Measurements from ENCODE around the gene LGALS9C.
A peak's percentile ranks its signal among the peaks of the same experiment; 100 is the strongest.
"Not testable (repeated sequence)": the region's sequence is repeated elsewhere in the genome, so short reads cannot be mapped to it uniquely, and the experiment has no call there.

The LGALS9C gene

DNA sequence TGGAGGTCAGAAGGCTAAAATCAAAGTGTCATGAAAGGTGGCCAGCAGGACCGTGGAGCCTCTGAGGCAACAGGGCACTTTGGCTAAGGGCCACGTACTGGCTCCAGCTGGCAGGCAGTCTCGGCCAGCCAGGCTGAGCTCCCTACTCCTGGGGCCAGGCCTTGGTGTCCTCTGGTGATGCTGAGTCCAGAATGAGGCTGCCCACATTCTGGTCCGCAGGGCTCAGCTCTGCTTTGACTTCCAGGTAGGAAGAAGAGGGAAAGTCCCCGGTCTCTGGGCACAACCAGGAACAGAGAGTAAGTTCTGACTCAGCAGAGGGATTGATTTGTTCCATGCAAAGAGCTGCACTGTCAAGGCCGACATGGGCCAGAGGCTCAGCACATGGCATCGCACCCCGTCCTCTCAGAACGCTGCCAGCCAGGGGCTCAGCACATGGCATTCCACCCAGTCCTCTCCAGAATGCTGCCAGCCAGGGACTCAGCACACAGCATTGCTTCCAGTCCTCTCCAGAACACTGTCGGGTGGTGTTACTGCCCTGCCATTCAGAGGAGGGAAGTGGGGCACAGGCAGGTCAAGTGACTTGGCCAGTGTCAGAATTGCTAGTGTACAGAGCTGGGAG is 2.5 kb downstream of the LGALS9C start:
- not testable (repeated sequence) for ATAC-seq

DNA sequence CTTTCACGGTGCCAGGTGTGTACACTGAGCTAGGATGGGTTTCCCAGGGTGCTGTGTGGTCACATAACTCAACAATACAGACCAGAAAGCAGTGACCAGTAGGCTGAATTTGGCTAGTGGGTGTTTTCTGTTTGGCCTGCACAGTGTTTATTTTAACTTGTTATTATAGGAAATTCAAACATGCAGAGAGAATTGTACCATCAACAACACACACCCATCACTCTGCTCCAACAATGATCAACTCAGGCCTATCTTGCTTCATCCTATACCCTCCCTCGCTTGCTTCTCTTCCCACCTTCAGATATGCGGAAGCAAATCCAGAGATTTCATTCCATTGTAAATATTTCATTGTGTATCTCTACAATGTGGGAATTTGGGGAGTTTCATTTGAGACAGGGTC is 5.2 kb downstream of the LGALS9C start:
- ATAC-seq = not testable (repeated sequence)

DNA sequence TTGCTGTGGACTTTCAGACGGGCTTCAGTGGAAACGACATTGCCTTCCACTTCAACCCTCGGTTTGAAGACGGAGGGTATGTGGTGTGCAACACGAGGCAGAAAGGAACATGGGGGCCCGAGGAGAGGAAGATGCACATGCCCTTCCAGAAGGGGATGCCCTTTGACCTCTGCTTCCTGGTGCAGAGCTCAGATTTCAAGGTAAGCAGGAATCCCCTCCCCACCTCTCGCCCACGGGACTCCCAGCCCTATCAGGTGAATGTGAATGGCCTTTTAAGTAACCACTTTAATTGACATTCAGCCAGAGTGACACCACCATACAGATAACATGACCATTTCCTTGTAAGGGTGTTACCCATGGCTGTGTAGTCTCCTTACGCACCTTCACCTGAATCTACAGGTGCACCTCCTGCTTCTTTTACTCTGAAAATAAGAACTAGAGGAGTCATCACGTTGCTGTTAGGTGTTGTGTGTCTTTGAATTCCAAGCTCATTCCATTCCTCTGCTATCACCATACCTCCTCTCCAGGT is 9.4 kb downstream of the LGALS9C start:
- ATAC-seq = not testable (repeated sequence)

DNA sequence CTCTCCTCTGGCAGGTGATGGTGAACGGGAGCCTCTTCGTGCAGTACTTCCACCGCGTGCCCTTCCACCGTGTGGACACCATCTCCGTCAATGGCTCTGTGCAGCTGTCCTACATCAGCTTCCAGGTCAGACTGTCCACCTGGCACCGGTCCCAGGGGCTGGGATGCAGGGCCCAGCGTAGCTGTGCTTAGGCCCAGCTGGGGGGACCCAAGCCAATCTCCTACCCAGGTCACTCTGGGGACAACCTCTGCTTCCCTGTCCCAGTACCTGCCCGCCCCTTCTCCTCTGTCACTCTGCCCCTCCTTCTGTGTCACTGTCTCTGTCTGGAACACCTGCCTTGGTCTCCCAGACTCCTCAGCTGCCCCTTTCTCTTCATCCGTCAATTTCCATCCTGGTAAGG is 11.0 kb downstream of the LGALS9C start:
- not testable (repeated sequence) for ATAC-seq

DNA sequence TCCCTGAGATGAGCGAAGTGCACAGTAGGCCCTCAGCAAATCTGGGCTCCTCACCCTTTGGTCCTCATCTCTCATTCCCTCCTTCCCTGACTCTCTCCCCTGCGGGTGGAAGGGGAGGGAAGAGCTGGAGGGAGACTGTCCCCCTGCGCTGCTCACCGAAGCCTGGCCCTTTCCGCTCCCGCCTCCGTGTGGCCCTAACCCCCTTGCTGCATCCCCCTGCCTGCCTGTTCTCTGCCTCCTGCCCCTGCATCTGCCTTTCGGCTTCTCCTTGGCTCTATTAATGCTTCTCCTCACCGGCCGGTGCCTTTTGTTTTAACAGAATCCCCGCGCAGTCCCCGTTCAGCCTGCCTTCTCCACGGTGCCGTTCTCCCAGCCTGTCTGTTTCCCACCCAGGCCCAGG is 12.0 kb downstream of the LGALS9C start:
- not testable (repeated sequence) for ATAC-seq

DNA sequence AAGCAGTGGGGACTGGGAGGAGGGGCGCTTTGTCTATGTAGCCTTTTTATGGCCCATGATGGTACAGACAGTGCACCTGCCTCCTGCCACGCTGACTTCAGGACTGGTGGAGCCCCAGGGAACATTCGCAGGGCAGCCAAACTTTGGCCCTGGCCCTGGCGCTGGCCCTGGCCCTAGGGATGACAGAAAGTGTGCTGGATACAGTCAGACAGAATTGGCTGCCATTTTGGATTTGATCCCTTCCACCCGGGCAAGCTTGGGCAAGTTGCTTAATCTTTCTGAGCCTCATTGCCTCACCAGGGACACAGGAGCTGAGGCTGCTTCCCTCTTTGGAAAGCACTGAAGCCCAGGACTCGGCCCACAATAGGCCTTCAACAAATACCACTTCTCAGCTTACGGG is 13.4 kb downstream of the LGALS9C start:
- ATAC-seq = not testable (repeated sequence)

DNA sequence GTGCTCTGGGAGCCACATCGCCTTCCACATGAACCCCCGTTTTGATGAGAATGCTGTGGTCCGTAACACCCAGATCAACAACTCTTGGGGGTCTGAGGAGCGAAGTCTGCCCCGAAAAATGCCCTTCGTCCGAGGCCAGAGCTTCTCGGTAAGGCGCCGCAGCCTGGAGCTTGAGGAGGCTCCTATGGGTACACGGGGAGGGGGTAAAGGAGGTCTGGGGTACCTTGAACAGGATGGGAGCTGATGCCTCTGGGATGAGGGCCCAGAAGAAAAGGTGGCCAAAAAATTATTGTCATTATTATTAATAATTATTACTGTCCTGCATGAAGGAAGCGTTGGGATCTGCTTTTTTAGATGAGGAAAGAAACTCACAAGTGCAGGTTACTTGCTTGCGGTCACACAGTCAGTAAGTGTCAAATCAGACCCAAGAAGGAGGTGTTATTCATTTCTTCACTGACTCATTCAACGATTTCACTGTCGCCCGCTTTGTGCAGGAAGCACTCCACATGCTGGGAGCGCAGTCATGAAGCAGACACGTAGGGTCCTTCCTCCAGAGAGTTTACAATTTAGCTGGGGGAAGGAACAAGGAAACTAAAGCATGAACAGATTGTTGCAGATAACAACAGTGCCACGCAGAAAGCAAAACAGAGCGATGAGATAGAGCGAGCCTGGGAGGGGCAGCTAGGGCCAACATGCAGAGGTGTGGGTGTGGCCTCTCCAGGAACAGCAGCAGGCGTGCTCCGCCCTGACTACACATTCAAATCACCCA is 16.3 kb downstream of the LGALS9C start:
- not testable (repeated sequence) for ATAC-seq

DNA sequence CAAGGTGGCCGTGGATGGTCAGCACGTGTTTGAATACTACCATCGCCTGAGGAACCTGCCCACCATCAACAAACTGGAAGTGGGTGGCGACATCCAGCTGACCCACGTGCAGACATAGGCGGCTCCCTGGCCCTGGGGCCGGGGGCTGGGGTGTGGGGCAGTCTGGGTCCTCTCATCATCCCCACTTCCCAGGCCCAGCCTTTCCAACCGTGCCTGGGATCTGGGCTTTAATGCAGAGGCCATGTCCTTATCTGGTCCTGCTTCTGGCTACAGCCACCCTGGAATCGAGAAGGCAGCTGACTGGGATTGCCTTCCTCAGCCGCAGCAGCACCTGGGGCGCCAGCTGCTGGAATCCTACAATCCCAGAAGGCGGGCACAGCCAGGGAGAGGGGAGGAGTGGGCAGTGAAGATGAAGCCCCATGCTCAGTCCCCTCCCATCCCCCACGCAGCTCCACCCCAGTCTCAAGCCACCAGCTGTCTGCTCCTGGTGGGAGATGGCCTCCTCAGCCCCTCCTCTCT is 17.7 kb downstream of the LGALS9C start:
- not testable (repeated sequence) for ATAC-seq

DNA sequence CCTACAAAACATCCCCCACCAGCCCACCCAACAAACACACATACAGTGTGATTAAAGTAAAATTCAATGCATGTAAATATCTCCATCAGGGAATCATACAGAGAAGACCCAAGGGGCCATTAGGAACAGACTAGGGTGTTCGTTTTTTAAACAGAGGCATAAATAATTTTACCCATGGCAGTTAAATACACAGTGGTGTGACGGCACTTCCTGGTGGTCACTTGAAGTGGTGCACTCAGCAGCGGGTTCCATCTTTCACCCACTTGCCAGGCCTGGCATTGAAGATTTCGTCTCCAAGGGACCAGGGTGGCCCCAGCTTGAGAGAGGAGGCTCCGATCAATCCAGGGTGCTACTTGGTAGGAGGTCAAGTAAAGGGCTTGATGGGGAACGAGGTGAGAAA is 20.5 kb downstream of the LGALS9C start:
- peak; percentile 60; the same call in 2 of the 3 replicates for ATAC-seq

DNA sequence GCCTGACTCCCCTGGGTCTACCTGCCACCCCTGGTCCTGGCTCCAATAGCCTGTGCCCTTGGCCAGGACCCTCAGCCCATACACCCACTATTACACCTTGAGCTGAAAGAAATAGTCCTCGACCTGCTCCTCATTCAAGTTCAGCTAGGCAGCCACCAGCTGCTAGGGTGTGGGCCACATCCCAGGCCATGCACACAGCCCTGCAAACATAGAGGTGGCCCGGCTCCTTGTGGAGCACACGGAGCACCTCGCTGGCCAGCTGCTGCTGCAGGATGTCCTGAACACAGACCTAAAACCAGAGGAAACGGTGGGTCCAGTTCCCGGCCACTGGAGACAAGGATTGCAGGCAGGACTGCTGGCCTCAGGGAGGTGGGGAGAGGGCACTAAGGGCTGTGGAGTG is 22.5 kb downstream of the LGALS9C start:
- ATAC-seq = not testable (repeated sequence)

DNA sequence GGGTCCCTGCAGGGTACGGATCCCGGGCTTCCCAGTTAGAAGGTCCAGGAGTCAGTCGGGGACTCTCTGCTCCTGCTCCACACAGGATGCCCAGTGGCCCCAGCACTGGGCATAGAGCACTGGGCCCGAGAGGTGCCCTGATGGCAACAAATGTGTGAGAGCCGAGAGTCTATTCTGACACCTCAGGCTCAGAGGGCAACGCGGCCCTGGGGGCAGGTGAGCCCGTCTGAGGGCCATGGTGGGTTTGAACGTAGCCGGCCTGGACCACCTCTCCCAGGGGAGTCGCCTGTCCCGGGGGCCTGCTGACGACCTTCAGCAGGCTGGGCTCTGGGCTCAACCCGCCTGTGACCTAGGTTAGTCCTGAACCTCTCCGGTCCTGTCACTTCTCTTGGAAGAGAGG is 23.2 kb downstream of the LGALS9C start:
- not testable (repeated sequence) for ATAC-seq

DNA sequence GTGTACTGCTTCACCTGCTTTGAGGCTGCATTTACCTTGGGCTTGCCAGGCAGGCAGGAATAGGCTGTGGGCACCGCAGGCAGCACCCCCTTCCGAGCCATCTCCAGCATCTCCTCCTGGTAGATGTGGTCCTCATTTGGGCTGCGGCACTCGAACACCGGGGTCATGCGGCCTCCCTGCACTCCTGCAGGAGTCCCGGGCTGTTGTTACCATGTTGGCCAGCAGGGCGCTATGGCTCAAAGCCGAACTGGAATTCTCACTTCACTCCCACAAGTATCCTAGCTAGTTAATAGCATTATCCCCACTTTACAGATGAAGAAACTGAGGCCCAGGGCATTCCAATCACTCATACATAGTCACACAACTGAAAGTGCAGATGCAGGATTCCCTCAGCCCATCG is 23.7 kb downstream of the LGALS9C start:
- ATAC-seq = peak; percentile 45; the same call in 1 of the 3 replicates

DNA sequence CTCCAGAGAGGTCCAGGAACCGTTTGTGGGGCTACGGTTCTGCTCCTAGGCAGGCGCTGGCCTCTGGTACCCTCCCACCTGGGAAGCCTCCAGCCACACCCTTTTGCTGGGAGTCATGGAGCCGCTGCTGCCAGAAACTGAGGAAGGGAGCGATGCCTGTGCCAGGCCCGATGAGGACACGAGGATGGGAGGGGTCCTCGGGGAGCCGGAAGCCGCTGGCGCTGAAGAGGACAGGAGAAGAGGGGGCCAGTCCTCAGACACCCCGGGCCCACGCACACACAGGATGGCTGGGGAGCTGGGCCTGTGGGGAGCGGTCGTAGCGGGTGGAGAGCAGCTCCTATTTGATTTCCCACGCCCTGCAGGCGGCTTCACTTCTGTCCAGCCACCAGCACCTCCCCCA is 24.2 kb downstream of the LGALS9C start:
- ATAC-seq = not testable (repeated sequence)

DNA sequence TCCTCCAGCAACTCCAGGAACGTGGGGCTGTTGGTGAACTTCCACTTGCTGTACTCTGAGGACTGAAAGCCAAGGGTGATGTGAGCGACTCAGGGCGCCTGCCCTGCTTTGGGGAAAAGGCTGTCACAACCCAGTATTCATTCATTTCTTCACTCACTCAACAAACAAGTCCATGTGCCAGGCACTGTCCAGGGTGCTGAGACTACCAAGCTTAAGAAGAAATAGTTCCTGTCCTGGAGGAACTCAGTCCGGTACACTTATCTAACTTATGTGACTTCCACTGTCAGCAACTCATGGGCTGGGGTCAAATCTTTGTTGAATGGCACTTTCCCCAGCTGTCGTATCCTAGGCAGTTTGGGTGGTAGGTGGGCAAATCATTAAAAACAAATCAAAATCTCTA is 26.6 kb downstream of the LGALS9C start:
- not testable (repeated sequence) for ATAC-seq

DNA sequence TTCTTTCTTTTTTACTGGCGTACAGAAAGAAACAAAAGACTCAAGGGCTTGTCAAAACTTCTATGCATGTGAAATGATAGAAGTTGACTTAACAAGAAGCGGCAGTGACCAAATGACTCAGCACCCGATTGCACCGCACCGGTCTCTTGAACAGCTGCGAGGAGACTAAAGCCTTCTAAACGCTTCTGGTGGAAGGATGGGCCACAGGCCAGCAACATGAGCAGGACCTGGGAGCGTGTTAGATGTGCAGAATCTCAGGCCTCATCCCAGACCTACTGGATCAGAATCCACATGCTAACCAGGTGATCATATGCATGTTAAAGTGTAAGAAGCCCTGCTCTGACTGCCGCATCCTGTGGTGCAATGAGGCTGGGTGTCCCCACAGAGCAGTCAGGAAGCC is 31.1 kb downstream of the LGALS9C start:
- not testable (repeated sequence) for ATAC-seq

DNA sequence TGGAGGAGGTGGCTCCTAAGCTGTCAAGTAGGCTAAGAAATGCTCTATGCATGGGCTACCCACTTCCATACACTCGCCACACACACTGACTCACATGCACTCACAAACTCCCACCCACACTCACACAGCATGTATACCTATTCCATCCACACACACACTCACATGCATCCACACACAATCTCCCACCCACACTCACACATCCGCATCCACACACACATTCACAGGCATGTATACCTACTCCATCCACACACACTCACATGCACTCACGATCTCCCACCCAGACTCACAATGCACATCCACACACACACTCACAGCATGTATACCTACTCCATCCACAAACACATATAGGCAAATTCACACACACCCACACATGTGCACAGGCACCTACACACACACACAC is 32.1 kb downstream of the LGALS9C start:
- ATAC-seq = not testable (repeated sequence)

DNA sequence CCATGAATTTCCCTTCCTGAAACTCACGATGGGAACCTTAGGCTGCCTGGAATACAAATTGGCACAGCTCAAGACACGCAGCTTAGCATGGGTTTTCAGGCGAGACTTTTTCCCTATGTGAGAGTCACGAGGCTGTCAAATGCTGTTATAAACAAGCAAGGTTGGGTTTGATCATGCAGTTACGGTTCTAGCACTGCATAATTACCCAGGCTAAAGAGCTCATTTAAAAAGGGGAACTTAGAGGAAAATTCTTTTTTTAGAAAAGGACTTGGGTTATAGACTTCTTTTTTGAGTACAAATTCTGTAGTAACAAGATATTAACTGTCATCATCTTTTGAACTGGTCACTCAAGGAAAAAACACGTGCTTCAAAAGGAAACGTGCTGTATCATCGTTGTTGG is 44.5 kb downstream of the LGALS9C start:
- ATAC-seq = not testable (repeated sequence)

DNA sequence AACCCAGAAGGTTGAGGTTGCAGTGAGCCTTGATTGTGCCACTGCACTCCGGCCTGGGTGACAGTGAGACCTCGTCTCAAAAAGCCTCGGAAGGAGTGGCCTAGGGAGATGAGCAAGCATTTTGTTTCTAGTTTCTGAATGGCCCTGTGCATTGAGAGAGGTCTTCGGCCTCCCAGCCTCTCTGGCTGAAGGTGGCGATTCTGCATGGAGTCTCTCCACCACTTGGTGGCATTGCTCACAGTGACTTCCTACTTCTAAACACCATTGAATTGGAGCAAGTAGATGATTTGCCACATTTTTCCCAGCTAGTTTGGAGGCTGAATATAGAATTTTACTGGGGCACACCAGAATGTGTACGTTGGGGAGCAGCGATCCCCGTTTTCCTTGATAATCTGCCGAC is 48.4 kb downstream of the LGALS9C start:
- ATAC-seq = peak; percentile 42; the same call in 2 of the 3 replicates

DNA sequence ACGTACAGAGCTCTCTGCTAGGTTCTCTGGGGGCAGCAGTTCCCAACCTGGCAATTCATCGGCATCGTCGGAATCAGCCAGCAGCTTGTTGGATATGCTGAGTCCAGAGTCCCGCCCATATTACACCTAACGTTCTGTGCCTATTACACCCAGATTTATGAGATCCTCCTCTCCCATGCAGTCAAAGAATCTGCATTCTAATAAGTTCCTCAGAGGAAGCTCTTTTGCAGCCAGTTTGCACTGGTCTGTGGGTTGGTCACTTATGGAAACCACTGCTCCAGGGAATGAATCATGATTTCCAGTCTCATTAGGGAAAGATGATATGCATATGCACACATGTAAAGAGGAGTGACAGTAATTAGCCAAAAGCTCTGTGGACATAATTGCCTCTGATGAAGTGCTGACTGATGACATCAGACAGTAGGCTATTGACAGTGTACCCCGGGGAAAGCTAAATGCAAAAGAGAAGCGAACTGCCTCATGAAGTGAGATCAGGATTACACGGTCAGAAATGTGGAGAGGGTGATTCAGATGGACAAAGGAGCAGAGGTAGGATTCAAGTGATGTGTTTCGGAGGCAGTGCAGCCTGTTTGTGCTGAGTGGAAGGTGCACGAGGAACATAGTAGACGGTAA is 49.7 kb downstream of the LGALS9C start:
- peak; percentile 55 for ATAC-seq

DNA sequence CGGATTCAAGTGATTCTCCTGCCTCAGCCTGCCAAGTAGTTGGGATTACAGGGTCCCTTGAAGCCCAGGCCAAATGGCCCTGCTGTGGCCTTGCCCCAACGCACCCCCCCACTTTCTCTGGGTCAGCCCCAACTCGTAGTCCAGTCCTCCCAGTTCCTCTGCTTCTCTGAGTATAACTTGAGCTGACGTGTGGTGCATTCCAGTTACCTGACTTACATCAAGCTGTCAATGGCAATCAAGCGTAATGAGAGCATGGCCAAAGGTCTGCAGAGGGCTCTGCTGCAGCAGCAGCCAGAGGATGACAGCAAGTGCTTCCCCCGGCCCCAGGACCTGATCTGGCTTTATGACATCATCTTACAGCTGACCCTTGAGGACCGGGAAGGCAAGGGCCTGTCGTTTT is 50.8 kb downstream of the LGALS9C start:
- peak; percentile 91 for ATAC-seq

DNA sequence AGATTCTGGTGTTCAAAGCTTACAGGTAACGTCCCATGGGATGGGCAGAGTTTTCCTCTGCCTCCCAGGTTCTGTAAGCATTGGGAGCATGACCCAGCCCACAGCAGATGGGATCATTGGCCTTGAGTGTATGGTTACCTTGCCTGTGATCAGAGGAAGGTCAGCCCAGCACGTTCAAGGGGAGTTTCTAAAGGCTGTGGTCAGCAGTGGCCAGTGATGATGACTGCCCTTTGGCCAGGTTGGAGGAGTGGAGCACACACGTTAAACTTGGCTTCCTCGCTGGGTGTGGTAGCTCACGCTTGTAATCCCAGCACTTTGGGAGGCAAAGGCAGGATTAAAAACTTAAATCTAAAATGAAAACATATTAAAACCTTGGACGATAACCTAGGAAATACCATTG is 51.8 kb downstream of the LGALS9C start:
- not testable (repeated sequence) for ATAC-seq

DNA sequence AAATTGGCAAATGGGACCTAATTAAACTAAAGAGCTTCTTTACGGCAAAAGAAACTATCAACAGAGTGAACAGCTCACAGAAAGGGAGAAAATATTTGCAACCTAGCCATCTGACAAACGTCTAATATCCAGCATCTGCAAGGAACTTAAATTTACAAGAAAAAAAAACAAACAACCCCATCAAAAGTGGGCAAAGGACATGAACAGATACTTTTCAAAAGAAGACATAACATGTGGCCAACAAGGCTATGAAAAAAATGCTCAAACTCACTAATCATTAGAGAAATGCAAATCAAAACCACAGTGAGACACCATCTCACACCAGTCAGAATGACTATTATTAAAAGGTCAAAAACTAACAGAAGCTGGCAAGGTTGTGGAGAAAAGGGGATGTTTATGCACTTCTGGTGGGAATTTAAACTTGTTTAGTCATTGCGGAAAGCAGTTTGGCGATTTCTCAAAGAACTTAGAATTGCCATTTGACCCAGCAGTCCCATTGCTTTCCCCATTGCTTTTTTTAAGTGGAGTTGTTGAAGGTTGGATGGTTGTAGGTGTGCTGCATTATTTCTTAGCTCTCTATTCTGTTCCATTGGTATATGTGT is 52.4 kb downstream of the LGALS9C start:
- ATAC-seq = not testable (repeated sequence)

DNA sequence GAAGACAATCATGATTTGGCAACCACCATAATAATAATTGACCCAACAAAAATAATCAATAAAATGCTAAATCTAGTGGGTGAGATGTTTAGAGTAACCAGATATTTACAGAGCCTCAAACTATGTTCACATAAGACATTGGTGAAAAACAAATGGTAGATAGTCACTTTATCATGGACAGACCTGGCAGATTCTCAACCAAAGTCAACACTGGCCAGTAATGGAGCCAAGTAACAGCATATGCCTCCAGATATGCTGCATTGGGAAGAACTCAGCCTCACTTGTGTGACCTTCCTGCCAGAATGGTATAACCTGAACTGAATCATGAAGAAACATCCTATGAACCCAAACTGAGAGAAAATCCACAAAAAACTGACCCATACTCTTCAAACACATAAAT is 53.8 kb downstream of the LGALS9C start:
- ATAC-seq = not testable (repeated sequence)

Data from SK-N-SH treated with all-trans-retinoic acid at 6 μM for 48 hours (cell line).